Measurements from ENCODE around the gene MDFIC.

DNA sequence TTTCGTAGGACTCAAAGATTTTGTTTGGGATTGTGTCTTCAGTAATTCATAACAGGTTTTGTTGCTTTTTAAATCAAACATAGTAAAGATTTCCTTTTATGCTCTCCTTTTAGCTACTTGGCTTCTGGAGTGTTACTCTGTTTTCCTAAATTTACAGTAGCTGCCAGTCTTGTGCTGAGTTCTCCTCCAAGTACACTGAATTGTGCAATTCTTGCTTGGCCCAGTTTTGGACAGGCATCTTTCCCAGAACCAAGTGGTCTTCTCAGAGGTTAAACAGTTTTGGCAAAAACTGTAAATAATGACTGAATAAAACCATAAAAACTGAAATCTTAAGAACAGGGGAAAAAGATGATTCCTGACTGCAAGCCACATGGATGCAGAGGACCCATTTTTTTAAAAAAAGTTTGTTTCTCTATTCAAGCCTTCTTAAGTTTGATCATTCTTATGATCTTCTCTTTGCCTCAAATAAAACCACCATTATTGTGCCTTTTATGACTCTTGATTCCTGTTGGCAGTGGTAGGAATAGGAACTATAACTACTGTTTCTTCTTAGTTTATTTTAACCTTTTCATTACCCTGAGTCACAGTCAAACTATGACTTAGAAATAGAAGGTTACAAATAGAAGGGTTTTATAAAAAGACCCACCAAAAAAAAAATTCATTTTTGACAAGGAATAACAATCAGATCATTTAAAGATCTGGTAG is 88.0 kb downstream of the MDFIC start:
- TF ChIP-seq, protein P1, sequence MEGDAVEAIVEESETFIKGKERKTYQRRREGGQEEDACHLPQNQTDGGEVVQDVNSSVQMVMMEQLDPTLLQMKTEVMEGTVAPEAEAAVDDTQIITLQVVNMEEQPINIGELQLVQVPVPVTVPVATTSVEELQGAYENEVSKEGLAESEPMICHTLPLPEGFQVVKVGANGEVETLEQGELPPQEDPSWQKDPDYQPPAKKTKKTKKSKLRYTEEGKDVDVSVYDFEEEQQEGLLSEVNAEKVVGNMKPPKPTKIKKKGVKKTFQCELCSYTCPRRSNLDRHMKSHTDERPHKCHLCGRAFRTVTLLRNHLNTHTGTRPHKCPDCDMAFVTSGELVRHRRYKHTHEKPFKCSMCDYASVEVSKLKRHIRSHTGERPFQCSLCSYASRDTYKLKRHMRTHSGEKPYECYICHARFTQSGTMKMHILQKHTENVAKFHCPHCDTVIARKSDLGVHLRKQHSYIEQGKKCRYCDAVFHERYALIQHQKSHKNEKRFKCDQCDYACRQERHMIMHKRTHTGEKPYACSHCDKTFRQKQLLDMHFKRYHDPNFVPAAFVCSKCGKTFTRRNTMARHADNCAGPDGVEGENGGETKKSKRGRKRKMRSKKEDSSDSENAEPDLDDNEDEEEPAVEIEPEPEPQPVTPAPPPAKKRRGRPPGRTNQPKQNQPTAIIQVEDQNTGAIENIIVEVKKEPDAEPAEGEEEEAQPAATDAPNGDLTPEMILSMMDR (IDR thresholded peaks at IDR 0.05; ENCODE audit: low read length) = no peak
- no peak for TF ChIP-seq EZH2 (optimal IDR thresholded peaks at IDR 0.05; ENCODE audit: low read depth, low read length)

Data from MM.1S (cell line).